ENCODE measurements around the gene LPO.

LPO gene

GRCh38 chr17:58280480-58281217 is 42.3 kb downstream of the LPO start, which contains the start of gene MPO:
MPO (minus strand) TSS chr17:58280935; CDS start chr17:58280758, 177 bp downstream.
- TF ChIP-seq SIN3A (IDR thresholded peaks at IDR 0.05; ENCODE audit: borderline replicate concordance, insufficient read depth, low read length) (no peak), TAF1 (IDR thresholded peaks at IDR 0.05; ENCODE audit: borderline replicate concordance, insufficient read depth, low read length) (no peak), FOXP2 (optimal IDR thresholded peaks at IDR 0.05; ENCODE audit: borderline replicate concordance, extremely low read depth, extremely low read length, insufficient read depth) (no peak), REST (IDR thresholded peaks at IDR 0.05; ENCODE audit: insufficient read depth in 1 of 2, low read depth in 2 of 2, low read length in 2 of 2) (no peak), POLR2AphosphoS5 (IDR thresholded peaks at IDR 0.05; ENCODE audit: low read depth, low read length) (no peak)

GRCh38 chr17:58281511-58282011 is 43.2 kb downstream of the LPO start:
- TF ChIP-seq REST (IDR thresholded peaks at IDR 0.05; ENCODE audit: insufficient read depth in 1 of 2, low read depth in 2 of 2, low read length in 2 of 2) (no peak), FOXP2 (optimal IDR thresholded peaks at IDR 0.05; ENCODE audit: borderline replicate concordance, extremely low read depth, extremely low read length, insufficient read depth) (no peak), POLR2AphosphoS5 (IDR thresholded peaks at IDR 0.05; ENCODE audit: low read depth, low read length) (no peak), SIN3A (IDR thresholded peaks at IDR 0.05; ENCODE audit: borderline replicate concordance, insufficient read depth, low read length) (no peak), TAF1 (IDR thresholded peaks at IDR 0.05; ENCODE audit: borderline replicate concordance, insufficient read depth, low read length) (no peak)

- TF ChIP-seq FOXP2 (optimal IDR thresholded peaks at IDR 0.05; ENCODE audit: borderline replicate concordance, extremely low read depth, extremely low read length, insufficient read depth) (no peak), SIN3A (IDR thresholded peaks at IDR 0.05; ENCODE audit: borderline replicate concordance, insufficient read depth, low read length) (no peak), REST (IDR thresholded peaks at IDR 0.05; ENCODE audit: insufficient read depth in 1 of 2, low read depth in 2 of 2, low read length in 2 of 2) (no peak), TAF1 (IDR thresholded peaks at IDR 0.05; ENCODE audit: borderline replicate concordance, insufficient read depth, low read length) (no peak), POLR2AphosphoS5 (IDR thresholded peaks at IDR 0.05; ENCODE audit: low read depth, low read length) (no peak)
Observed at GRCh38 chr17:58282442-58282841, 44.1 kb downstream of the LPO start.

GRCh38 chr17:58283674-58284612 is 45.6 kb downstream of the LPO start:
- TF ChIP-seq TAF1 (IDR thresholded peaks at IDR 0.05; ENCODE audit: borderline replicate concordance, insufficient read depth, low read length), result no peak
- TF ChIP-seq POLR2AphosphoS5 (IDR thresholded peaks at IDR 0.05; ENCODE audit: low read depth, low read length), result no peak
- TF ChIP-seq SIN3A (IDR thresholded peaks at IDR 0.05; ENCODE audit: borderline replicate concordance, insufficient read depth, low read length), result no peak
- TF ChIP-seq FOXP2 (optimal IDR thresholded peaks at IDR 0.05; ENCODE audit: borderline replicate concordance, extremely low read depth, extremely low read length, insufficient read depth), result no peak
- no peak for TF ChIP-seq REST (IDR thresholded peaks at IDR 0.05; ENCODE audit: insufficient read depth in 1 of 2, low read depth in 2 of 2, low read length in 2 of 2)

All from PFSK-1 (cell line).